Skeletal muscle tissue (tissue), 5 donors: ENCODE measurements around the gene HSF2BP. TPM values are rescaled to one million over a fixed set of nuclear protein-coding genes. Genes with fewer than 3 reads are reported as not detected.
"Not testable (repeated sequence)": the region's sequence is repeated elsewhere in the genome, so short reads cannot be mapped to it uniquely, and the experiment has no call there.

Source experiments
- H3K27ac ChIP-seq: one replicate; pipeline ENCODE4 v1.7.0; 2013; ENCODE audit warnings: mild to moderate bottlenecking, low read depth, low read length, inconsistent platforms
- H3K27me3 ChIP-seq, 3 donors: one replicate each; pipeline ENCODE4 v1.7.0; 2013; ENCODE audit warnings: low read length in 3 of 3; ENCODE audit not compliant: control insufficient read depth in 3 of 3, insufficient read depth in 3 of 3
- H3K36me3 ChIP-seq, 3 donors: one replicate each; pipeline ENCODE4 v1.7.0; 2013; ENCODE audit warnings: low read length in 3 of 3; ENCODE audit not compliant: control insufficient read depth in 3 of 3, insufficient read depth in 3 of 3
- H3K4me1 ChIP-seq, 3 donors: one replicate each; pipeline ENCODE4 v1.7.0; 2013; ENCODE audit warnings: low read length in 3 of 3, mild to moderate bottlenecking in 3 of 3; ENCODE audit not compliant: control insufficient read depth in 3 of 3, insufficient read depth in 3 of 3
- H3K4me3 ChIP-seq, 3 donors: one replicate each; pipeline ENCODE4 v1.7.0; 2013; ENCODE audit warnings: low read length in 3 of 3
- H3K9ac ChIP-seq, 3 donors: one replicate each; pipeline ENCODE4 v1.7.0; 2013; ENCODE audit warnings: low read length in 3 of 3, mild to moderate bottlenecking in 3 of 3, moderate library complexity in 2 of 3, low read depth in 1 of 3
- H3K9me3 ChIP-seq, 3 donors: one replicate each; pipeline ENCODE4 v1.7.0; 2013; ENCODE audit warnings: low read length in 3 of 3; ENCODE audit not compliant: control insufficient read depth in 3 of 3
- small RNA-seq: library from RNA; depleted of rRNA; stranded (forward); fragments of <200 nt; gene quantifications from one replicate; pipeline ENCODE3, GENCODE V24; 2014
- total RNA-seq: library from RNA; depleted of rRNA; stranded (reverse); fragments of >200 nt; gene quantifications from one replicate; pipeline ENCODE4 v1.2.3, GENCODE V29; 2014
- donor health status: Osteomylitis.

HSF2BP gene
- total RNA-seq, 1 donor from 2014 or later, result 1.6 TPM

DNA sequence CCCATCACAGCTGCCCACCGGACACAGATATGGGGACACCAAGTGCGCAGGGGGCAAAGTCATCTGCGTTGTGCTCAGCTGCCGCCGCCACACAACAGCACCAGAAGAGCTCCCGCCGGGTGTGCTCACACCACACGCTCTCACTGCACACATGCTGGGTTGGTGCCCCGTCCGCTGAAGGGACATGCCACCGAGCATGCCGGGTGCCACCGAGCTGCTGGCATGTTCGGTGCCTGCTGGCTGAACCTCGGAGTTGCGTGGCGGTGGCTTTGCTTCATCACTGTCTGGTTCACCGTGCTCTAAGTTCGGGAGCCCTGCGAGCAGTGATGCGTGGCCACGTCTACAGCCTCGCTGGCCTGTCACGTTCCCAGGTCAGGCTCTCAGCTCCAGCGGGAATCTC, 174.3 kb downstream of the HSF2BP start:
- H3K27me3 ChIP-seq, H3K9me3 ChIP-seq, H3K36me3 ChIP-seq, H3K4me3 ChIP-seq, H3K27ac ChIP-seq, H3K9ac ChIP-seq, H3K4me1 ChIP-seq: not testable (repeated sequence)

DNA sequence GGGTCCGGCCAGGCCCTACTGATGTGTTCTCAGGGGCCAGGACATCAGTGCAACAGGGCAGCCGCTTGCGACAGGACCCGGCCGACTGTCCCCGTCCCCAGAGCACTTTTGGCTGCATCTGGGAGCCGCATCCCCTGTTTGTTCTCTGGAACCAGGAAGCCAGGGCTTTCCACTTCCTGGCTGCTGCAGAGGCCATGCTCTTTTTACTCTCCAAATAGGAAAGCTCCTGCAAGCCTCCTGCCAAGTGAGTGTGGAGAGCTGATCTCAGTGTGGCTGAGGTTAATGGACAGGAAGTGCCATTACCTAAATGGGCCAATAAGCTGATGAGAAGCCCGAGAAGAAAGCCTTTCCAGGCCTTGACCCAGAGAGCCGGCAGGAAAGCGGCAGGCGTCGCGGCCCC, 180.1 kb downstream of the HSF2BP start:
- not testable (repeated sequence) for H3K9me3 ChIP-seq, H3K4me1 ChIP-seq, H3K27ac ChIP-seq, H3K4me3 ChIP-seq, H3K9ac ChIP-seq, H3K27me3 ChIP-seq, H3K36me3 ChIP-seq

Small RNA genes lying within 50 kb of the gene (small RNA-seq; reads per million reads assigned to genes)
- gene MIR6070, result not detected

Other genes with a start within 250 kb of the HSF2BP start
- gene SIK1, start 232.4 kb downstream of the HSF2BP start, total RNA-seq, result 3.1 TPM
- 13.6 TPM for gene RRP1B, start 72 bp upstream of the HSF2BP start, total RNA-seq
- gene PDXK, start 59.6 kb upstream of the HSF2BP start, total RNA-seq, result 12.5 TPM
- 6.3 TPM for gene CSTB, start 116.8 kb upstream of the HSF2BP start, total RNA-seq
- gene RRP1, start 130.1 kb upstream of the HSF2BP start, total RNA-seq, result 10.4 TPM
- 16.7 TPM for gene AGPAT3, start 205.7 kb upstream of the HSF2BP start, total RNA-seq